ENCODE results near the gene NHERF2. TPM values are rescaled to one million over a fixed set of nuclear protein-coding genes. Genes with fewer than 3 reads are reported as not detected.

Gene NHERF2
- total RNA-seq, 2 donors from 2014 or later, result 64.0 to 77.9 TPM

DNA sequence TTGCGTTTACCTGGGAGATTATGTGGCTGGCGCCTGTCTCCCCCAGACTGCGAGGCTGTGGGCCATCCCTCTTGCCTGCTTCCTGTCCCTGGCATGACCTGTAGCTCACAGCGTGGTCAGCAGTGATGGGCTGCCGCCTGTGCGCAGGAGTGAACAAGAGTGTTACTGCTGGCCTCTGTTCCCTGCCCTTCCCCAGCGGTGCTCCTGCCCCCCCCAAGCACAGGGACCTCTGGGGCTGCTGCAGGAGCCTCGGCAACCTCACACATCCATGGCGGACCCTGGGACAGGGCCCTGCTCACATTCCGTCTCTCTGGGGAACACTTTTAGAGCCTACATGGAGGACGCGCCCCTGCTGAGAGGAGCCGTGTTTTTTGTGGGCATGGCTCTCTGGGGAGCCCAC is 31.7 kb downstream of the NHERF2 start:
- no peak overlapping the region for H3K9ac ChIP-seq (ENCODE audit: low read depth in 2 of 2, low read length in 2 of 2)
- no peak for DNase-seq
- no peaks in the 10 kb centered on the region for H3K9me3 ChIP-seq
- TF ChIP-seq, protein P1, sequence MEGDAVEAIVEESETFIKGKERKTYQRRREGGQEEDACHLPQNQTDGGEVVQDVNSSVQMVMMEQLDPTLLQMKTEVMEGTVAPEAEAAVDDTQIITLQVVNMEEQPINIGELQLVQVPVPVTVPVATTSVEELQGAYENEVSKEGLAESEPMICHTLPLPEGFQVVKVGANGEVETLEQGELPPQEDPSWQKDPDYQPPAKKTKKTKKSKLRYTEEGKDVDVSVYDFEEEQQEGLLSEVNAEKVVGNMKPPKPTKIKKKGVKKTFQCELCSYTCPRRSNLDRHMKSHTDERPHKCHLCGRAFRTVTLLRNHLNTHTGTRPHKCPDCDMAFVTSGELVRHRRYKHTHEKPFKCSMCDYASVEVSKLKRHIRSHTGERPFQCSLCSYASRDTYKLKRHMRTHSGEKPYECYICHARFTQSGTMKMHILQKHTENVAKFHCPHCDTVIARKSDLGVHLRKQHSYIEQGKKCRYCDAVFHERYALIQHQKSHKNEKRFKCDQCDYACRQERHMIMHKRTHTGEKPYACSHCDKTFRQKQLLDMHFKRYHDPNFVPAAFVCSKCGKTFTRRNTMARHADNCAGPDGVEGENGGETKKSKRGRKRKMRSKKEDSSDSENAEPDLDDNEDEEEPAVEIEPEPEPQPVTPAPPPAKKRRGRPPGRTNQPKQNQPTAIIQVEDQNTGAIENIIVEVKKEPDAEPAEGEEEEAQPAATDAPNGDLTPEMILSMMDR (IDR thresholded peaks at IDR 0.05), result no peak
- H3K27me3 ChIP-seq, result no peaks in the 10 kb centered on the region
- H3K4me1 ChIP-seq, result peaks cover 9% of the 10 kb centered on the region
- peaks cover 14% of the 10 kb centered on the region for H3K36me3 ChIP-seq
- H3K27ac ChIP-seq, result no peak overlapping the region
- intact Hi-C loops (cut with DNase I), result no loop called here
- no peak overlapping the region for H3K4me3 ChIP-seq

DNA sequence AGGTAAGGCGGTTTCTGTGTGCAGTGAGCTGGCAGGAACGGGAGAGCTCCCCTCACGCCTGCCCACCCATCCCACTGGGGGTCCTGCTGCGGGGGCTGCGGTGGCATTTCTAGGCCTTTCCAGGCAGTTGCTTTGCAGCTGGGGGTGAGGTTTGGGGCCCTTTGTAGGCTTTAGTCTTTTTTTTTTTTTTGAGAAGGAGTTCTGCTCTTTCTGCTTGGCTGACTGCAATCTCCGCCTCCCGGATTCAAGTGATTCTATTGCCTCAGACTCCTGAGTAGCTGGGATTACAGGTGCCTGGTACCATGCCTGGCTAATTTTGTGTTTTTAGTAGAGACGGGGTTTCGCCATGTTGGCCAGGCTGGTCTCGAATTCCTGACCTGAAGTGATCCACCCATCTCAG is 32.2 kb downstream of the NHERF2 start:
- peaks cover 9% of the 10 kb centered on the region for H3K4me1 ChIP-seq
- no peak overlapping the region for H3K9ac ChIP-seq (ENCODE audit: low read depth in 2 of 2, low read length in 2 of 2)
- H3K4me3 ChIP-seq, result no peak overlapping the region
- H3K27ac ChIP-seq, result no peak overlapping the region
- no peaks in the 10 kb centered on the region for H3K9me3 ChIP-seq
- peaks cover 13% of the 10 kb centered on the region for H3K36me3 ChIP-seq
- intact Hi-C loops (cut with DNase I), result no loop called here
- DNase-seq, result no peak
- TF ChIP-seq, protein P1 (IDR thresholded peaks at IDR 0.05), result no peak
- no peaks in the 10 kb centered on the region for H3K27me3 ChIP-seq

DNA sequence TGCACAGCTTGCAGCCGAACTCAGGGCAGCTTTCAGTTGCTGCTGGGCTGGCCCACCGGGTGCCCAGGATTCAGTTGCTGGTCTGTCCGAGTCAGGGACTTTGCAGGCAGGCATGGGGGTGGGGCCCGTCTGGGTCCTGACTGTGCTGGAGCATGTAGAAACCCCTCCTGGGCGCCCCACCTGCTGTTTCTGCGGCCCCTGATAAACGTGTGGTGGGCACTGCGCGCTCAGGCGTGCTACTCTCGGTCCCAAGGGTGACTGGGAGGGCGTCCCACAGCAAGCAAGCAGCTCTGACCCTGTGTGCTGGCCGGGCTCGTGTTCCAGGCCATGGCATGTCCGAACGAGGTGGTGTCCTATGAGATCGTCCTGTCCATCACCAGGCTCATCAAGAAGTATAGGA is 33.6 kb downstream of the NHERF2 start:
- no peak overlapping the region for H3K4me3 ChIP-seq
- H3K27me3 ChIP-seq, result no peaks in the 10 kb centered on the region
- H3K27ac ChIP-seq, result no peak overlapping the region
- no peaks in the 10 kb centered on the region for H3K9me3 ChIP-seq
- H3K36me3 ChIP-seq, result peaks cover 7% of the 10 kb centered on the region
- H3K9ac ChIP-seq (ENCODE audit: low read depth in 2 of 2, low read length in 2 of 2), result no peak overlapping the region
- TF ChIP-seq, protein P1 (IDR thresholded peaks at IDR 0.05), result no peak
- no peak for DNase-seq
- intact Hi-C loops (cut with DNase I), result no loop called here
- H3K4me1 ChIP-seq, result peaks cover under 1% of the 10 kb centered on the region

DNA sequence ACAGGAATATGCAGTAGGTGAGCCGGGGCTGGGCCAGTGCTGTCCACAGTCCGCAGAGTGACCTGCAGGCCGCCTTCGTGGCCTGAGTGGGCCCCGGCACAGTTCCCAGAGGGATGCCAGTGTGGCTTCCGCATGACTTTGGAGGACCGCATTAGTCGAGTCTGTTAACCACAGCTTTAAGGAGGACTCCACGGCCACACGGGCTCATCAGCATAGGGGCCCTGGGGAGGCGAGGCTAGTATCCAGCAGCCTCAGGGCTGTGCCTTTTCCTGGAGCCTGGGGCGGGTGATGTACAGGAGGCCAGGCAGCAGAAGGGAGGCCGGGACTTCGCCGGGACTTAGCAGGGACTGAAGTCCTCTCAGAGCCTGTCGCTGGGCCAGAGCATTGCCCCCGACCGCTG is 34.3 kb downstream of the NHERF2 start:
- intact Hi-C loops (cut with DNase I), result no loop called here
- H3K9ac ChIP-seq (ENCODE audit: low read depth in 2 of 2, low read length in 2 of 2), result no peak overlapping the region
- no peaks in the 10 kb centered on the region for H3K4me1 ChIP-seq
- H3K27me3 ChIP-seq, result no peaks in the 10 kb centered on the region
- H3K36me3 ChIP-seq, result peaks cover 10% of the 10 kb centered on the region
- no peak for DNase-seq
- no peaks in the 10 kb centered on the region for H3K9me3 ChIP-seq
- no peak overlapping the region for H3K27ac ChIP-seq
- H3K4me3 ChIP-seq, result no peak overlapping the region
- TF ChIP-seq, protein P1 (IDR thresholded peaks at IDR 0.05), result no peak

DNA sequence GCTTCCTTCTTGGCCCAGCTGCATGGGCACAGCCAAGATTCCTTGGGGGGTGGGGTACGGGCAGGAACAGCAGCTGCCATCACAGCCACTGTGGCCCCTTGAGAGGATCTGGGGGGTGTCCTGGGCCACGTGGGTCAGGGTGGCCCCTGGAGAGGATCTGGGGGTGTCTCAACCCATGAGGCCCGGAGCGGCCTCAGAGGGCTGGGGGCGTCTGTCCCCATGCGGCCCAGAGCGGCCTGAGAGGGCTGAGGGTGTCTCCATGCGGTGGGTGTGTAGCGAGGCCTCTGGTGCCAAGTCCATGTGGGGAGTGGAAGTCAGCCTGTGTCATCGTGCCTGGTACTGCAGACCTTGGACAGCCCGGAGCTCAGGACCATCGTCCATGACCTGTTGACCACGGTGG is 34.8 kb downstream of the NHERF2 start:
- Histone ChIP-seq H3K27me3 (no peaks in the 10 kb centered on the region), H3K36me3 (peaks cover 12% of the 10 kb centered on the region), H3K9me3 (no peaks in the 10 kb centered on the region), H3K27ac (no peak overlapping the region), H3K4me3 (no peak overlapping the region), H3K9ac (ENCODE audit: low read depth in 2 of 2, low read length in 2 of 2) (no peak overlapping the region), H3K4me1 (no peaks in the 10 kb centered on the region)
- TF ChIP-seq, protein P1 (IDR thresholded peaks at IDR 0.05), result no peak
- intact Hi-C loops (cut with DNase I), result no loop called here
- no peak for DNase-seq

DNA sequence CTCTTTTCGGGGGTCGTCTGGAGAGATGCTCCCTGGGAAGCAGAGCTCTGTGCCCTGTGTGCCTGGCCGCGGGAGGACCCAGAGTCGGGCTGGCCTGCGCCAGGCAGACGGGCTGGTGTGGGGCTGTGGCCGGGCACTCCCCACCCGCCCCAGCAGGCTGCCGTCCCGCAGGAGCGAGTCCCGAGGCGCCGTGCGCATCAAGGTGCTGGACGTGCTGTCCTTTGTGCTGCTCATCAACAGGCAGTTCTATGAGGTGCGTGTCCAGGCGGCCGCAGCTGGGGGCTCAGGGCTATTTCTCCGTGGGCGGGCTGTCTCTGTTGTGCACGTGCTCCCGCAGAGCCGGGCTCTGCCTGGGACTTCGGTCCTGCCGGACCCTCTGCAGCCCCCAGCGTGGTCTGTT is 36.1 kb downstream of the NHERF2 start:
- Histone ChIP-seq H3K36me3 (peaks cover 12% of the 10 kb centered on the region), H3K9ac (ENCODE audit: low read depth in 2 of 2, low read length in 2 of 2) (no peak overlapping the region)

More for the DNA sequence above, 36.1 kb downstream of the NHERF2 start:
- H3K4me3 ChIP-seq, result no peak overlapping the region
- intact Hi-C loops (cut with DNase I), result no loop called here
- TF ChIP-seq, protein P1 (IDR thresholded peaks at IDR 0.05), result no peak
- H3K4me1 ChIP-seq, result no peaks in the 10 kb centered on the region
- no peaks in the 10 kb centered on the region for H3K9me3 ChIP-seq
- DNase-seq, result no peak
- no peaks in the 10 kb centered on the region for H3K27me3 ChIP-seq
- H3K27ac ChIP-seq, result no peak overlapping the region

All from colonic mucosa (tissue), 4 donors.